ENCODE results near the gene CROT.

CROT gene

DNA sequence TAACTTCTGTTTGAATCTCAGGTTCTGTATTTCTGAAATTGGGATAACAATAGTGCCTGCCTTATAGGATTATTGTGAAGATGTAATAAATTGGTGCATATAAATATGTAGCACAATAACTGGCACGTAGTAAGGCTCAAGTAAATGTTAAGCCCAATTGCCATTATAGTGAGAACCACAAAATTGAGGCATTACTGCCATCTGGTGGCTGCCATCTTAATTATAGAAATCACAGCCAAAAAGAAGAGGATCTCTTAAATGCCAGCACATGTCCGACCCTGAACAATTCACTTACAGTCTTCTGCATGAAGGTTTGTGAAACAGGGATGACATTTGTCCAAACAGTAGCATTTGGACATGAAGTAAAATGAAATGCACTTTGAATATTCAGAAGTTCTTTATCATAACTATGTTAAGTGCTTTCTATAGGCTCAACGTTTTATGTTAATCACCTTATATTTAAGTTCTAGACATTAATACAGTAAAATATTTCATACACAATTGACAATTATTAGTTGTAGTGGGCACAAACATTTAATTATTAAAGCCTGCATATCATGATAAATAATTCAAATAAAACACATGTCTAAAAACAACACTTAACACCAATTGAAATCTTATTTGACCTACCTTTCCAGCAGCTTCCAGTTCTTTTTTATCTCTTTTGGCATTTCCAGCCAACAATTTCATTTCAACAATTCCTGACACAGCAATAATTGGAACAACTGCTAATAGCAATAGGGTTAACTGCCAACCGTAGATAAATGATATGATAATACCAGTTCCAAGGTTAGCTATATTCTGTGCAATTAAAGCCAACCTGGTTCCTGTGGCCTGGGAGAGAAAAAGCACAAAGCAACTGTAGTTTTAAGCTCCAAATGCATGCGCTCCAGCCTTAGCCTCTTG lies 71.5 kb downstream of the CROT start:
- peak; percentile 43 for DNase-seq

DNA sequence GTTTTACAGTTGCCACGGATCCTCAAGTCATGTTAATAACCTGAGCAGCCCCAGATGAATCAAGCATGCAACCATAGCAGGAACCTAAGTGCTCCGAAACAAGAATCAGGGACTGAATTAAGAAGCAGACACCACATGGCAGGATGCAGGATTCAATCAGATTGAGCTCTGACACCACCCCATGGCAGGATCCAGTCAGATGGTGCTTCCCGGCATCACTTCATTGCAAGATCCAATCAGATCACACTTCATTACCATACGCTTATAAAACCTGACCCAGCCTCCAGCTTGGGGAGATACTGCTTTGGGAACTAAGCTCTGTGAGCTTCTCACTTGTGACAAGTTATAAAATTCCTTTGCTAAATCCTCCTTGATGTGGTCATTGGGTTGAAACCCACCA lies 74.7 kb downstream of the CROT start:
- DNase-seq, result no peak

DNA sequence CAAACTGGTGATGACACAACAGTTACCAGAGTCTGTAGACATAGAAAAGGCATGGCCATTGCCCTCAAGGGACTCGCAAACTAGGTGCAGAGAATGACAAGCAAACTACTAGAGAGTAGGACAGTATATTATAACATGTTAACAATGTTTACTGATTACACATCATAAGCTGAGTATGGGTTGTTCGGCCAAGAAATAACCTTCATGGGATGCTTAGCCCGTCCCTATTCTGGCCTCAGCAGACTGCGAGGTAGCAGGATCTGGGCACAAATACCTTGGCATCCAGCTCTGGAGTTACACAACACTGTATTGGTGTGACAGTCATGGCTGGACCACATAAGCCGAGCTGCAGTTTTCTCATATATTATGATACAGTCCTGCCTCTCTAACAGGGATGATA lies 78.6 kb downstream of the CROT start:
- DNase-seq, result no peak

DNA sequence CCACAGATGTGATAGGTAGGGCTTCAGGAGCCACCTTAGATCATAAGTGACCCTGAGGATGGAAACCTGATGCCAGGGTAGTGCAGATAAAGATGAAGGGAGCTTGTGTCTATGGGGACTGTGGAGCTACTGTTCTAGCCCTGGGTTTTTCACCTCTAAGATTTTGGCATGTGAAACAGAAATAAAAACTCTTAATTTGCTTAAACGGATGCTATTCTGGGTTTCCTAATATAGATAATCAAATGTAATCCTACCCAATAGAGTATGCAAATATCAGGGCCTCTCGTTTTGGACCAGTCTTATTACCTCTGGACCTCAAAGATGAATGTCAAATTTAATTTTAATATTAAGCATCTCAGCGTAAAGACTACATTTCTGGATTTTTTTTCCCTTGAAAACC lies 80.7 kb downstream of the CROT start:
- DNase-seq, result no peak

DNA sequence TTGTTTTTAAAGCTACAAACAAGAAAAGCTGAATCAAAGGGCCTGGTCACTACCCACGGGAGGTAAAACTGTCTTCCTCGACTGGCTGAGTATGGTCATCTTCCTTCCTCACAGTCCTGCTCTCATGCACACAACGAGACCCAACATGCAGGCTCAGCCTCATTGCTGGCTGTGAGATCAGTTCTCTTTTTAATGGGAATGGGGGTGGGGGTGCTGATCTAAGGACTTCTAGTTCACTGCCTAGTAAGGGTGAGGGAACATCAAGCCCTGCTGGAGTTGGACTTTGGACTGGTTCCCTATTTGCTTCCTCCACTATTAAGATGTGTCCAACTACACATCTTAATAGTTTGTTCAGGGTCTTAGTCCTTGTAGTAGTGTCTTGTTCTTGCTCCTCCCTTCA lies 81.8 kb downstream of the CROT start:
- DNase-seq, result no peak

DNA sequence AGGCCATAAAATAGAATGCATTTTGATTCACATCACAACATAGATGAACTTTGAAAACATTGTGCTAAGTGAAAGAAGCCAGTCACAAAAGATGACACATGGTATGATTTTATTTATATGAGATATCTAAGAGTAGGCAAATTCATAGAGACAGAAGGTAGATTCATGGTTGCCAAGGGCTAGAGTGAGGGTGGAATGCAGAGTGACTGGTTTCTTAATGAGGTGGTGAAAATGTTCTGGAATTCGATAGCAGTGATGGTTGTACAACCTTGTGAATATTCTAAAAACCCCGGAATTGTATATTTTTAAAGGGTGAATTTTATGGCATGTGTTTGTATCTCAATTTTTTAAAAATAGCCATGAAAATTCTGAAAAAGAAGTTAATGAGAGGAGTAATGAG lies 87.1 kb downstream of the CROT start:
- no peak for DNase-seq

DNA sequence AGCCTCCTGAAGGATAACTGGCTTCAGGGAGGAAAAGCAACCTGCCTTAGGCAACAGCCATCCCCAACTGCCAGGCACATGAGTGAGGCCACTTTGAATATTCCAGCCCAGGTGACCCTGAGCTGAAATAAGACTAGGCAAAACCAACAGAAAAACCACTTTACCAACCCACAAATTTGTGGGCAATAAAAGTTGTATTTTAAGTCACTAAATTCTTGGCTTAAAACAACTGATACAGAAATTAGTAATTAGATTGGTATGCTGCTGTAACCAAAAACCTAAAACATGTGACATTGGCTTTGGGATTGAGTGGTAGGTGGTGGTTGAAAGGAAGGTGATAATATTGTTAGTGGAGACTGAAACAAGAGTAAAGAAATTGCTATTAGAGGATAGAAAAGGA lies 90.1 kb downstream of the CROT start:
- no peak for DNase-seq

DNA sequence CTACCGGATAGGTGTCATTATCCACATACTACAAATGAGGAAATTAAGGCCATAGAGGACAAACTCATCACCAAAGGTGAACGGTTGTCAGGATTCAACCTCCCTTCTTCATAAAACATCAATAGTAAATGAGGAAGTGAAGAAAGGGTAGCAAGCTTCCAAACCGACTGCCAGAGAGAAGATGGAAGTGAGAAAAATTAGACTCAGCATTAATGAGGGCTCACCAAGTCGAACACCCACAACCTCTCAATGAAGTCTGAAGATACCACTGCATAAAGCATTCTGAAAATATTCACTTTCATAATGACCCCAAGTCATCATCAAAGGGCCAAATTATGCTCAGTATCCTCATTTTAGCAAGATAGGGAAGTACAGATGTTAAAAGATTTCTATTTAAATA lies 100.4 kb downstream of the CROT start:
- DNase-seq, result no peak

DNA sequence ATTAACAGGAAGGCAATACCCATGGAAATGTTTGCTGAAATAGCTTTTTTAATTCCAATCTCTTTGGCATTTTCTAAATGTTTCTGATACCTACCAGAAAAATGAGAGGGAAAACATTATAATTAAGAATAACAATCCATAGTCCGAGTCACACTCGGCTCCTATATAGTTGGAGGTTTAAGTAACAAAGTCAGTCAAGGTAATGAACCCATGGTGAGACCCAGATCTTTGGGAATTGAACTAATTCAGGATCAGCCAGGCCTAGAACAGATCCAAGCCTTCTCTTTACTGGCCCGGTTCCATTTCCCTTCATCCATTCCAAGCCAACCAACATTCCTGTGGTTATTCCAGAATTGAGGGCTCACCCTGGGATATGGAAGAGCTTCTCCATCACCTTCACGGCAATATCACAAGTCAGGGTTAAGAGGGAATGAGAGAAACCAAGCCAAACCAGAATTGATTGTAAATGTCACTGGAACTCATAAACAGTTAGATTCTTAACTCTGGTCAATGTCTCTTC lies 101.7 kb downstream of the CROT start:
- DNase-seq, result no peak

DNA sequence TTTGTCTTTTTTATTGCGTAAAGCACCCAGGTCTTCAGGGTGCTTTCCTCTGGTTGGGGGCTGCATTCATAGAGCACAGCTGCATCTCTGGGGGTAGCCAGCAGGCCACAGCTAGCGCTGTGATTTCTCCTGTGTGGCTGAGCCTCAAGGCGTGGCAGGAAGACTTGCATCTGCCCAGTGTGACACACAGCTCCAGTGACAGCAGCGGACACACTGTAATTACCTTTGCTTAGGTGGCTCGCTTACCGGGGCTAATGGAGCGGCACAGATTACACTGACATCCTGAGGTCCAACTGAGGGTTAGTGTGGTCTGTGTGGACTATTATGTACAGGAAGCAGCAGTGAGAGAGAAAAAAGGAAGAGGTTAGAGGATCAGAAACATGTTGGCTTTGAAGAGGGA lies 102.9 kb downstream of the CROT start:
- DNase-seq, result no peak
